Hematopoietic multipotent progenitor cell treated with erythropoietin and hydrocortisone succinate and interleukin-3 and kit ligand, for 8 days (in vitro differentiated cells): ENCODE results near the gene DYRK1A.
A peak's percentile ranks its signal among the peaks of the same experiment; 100 is the strongest.

ENCODE experiments used
- DNase-seq: peaks from one replicate; pipeline ENCODE4 v3.0.0-alpha.2; 2015

The DYRK1A gene

DNA sequence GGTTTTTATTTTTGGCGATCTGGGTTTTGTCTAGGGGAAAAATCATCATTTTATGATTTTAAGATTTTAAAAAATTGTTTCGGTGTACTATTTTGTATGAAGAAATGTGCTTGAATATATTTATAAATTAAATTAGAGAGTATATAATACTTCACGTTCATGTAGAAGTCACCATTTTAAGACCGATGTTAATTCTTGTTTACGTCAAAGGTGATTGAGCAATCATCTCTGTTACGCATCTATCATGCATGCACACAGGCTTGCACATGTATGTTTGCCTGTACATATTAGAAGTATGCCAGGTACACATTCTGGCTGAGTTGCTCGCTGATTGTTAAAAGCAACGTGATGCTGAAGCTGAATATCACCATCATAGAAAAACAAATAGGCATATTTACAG, 54.7 kb downstream of the DYRK1A start:
- DNase-seq, result no peak

GRCh38 chr21:37422382-37422781, 55.8 kb downstream of the DYRK1A start:
- no peak for DNase-seq

DNA sequence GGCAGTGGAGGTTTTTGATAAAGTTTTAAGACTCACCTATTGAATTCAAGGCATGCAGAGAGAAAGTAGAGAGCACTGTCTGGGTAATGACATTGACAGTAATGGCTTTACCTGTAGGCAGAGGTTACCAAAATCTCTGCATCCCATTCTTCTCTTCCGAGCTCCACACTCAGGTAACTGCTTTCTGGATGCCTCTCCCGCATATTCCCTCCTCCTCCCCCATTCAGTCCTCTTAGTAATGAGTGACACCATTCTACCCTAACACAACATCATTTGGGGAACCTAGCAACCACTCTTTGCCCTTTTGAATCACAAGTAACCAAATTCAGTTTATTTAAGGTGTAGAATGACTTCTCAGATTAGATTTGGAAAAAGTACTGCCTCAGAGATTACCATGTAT, 56.5 kb downstream of the DYRK1A start:
- no peak for DNase-seq

- no peak for DNase-seq
Measured at GRCh38 chr21:37424396-37424795, 57.8 kb downstream of the DYRK1A start.

GRCh38 chr21:37425001-37425400, 58.4 kb downstream of the DYRK1A start:
- no peak for DNase-seq

GRCh38 chr21:37425684-37426083, 59.1 kb downstream of the DYRK1A start:
- peak; percentile 56 for DNase-seq

GRCh38 chr21:37427221-37427620, 60.6 kb downstream of the DYRK1A start:
- DNase-seq, result no peak

- no peak for DNase-seq
Measured at GRCh38 chr21:37429356-37429755, 62.8 kb downstream of the DYRK1A start.

DNA sequence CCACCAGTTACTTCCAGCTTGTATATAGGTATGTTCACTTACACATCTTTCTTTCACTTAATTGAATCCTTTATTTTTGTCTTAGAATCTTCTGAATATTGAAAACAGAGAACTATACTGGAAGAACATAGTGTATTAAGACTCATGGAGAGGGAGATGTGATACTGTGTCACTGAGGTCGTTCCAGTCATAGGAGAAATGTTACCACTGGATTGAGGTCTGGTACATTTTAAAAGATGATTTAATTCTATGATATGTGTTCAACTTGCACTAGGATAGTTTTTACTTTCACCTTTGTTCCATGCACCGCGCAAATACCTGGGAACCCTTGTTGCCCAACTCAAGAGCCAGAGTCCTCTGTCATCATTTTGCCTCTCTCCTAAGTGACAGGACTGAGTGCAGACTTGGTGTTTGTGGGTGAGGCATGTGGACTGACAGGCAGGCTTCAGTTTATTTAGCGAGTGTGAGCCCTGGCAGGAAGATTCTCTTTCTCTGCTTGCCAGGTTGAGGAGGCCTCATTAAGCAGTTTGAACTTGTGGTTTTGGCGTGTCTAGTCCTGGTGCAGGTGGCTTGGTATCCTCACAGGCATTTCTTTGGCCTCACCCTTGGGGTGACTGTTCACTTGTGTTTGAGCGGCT, 63.7 kb downstream of the DYRK1A start:
- no peak for DNase-seq

DNA sequence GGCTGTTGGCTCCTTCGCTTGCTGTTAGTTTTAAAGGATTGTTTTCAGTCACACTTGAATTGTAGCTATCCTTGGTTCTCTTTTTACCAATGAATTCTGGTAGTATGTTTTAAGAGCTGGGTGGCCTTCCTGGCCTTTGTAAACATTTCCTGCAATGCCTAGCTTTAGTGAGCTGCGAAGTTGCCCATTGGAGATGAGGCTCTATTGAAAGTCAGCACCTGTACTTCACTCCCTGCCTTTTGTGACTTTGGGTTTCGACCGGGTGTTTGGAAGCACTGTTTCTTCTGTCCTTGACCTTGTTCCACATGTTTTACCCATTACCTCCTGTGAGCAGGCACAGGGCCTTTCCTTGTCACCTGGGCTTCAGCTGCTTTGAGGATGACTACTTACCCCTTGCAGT, 64.7 kb downstream of the DYRK1A start:
- DNase-seq, result no peak

- no peak for DNase-seq
Measured at GRCh38 chr21:37432710-37433455, 66.3 kb downstream of the DYRK1A start.

GRCh38 chr21:37433456-37433840, 66.9 kb downstream of the DYRK1A start:
- no peak for DNase-seq

- DNase-seq, result peak; percentile 97
Measured at GRCh38 chr21:37435120-37435519, 68.5 kb downstream of the DYRK1A start.

DNA sequence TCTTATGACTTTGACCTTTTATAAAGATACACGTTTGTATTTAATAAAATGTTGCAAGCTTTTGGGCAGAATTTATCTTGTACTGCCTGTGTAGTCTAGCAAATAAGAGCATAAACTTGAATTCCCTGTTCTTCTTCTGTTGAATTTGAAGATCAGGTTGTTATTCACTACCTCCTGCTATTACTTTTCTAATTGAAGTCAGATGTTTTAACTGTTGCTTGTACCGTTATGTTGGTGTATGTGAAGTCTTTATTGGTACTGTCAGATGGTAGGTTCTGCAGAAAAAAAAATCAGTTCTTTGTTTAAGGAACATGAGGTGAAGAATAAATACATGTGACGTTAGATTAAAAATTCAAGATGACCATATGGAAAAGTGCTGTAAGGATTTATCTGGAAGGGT, 69.1 kb downstream of the DYRK1A start:
- no peak for DNase-seq

- no peak for DNase-seq
Measured at GRCh38 chr21:37436174-37436573, 69.6 kb downstream of the DYRK1A start.

DNA sequence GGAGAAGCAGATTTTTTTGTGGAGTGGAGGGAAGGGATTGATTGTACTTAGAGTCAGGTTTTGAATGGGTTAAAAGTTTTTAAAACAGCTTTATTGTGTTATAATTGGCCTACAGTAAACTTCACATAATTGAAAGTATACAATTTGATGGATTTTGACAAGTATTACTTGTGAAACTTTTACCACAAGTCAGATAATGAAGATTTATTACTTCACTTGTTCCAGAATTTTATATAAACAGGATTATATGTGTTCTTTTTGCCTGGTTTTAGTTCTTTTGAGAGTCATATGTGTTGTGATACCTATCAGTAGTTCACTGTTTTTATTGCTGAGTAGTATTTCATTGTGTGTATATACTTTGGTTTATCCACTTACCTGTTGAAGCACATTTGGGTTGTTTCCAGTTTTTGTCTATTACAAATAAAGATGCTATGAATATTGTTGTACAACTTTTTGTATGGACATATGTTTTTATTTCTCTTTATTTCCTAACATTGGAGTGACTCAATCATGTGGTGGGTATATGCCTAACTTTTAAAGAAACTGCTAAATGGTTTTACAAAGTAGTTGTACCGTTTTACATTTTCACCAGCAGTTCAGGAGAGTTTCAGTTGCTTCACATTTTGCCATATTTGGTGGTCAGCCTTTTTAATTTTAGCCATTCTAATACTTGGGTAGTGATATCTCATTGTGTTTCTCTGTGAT, 71.0 kb downstream of the DYRK1A start:
- DNase-seq, result no peak

DNA sequence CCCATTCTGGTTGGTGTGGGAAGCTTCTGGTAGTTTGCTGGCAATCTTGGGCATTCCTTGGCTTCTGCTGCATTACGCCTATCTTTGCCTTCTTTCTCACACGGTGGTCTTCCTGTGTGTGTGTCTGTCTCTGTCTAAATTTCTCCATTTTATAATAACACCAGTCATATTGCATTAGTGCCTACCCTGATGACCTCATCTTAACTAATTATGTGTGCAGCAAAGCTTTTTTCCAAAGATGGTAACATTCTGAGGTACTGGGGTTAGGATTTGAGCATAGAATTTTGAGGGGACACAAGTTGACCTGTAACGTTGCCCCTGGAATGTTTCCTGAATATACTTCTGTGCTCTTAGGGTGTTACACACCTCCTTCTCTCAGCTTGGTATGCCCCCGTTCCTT, 77.1 kb downstream of the DYRK1A start:
- no peak for DNase-seq

GRCh38 chr21:37445228-37445627, 78.7 kb downstream of the DYRK1A start:
- DNase-seq, result no peak

DNA sequence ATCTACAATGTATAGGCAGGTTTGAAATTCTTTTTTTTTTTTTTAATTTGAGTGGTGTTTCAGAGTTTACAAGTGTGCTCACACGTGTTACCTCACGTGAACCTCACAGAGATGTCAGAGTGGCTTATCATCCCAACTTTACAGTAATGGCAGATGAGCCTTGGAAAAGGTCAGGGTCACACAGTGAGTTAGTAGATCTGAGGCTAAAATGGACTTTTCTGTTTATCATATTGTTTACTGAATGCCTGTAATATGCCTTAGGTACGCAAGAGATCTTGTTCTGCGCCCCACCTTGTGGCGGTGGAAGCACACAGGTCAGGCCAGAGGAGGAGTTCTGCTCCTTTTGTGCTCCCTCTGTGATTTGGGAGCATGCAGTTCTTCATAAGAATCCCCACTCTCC, 80.0 kb downstream of the DYRK1A start:
- no peak for DNase-seq

GRCh38 chr21:37447288-37447936, 80.8 kb downstream of the DYRK1A start:
- no peak for DNase-seq

GRCh38 chr21:37449302-37449937, 82.8 kb downstream of the DYRK1A start:
- no peak for DNase-seq

GRCh38 chr21:37450445-37450941, 83.9 kb downstream of the DYRK1A start:
- peak; percentile 83 for DNase-seq

DNA sequence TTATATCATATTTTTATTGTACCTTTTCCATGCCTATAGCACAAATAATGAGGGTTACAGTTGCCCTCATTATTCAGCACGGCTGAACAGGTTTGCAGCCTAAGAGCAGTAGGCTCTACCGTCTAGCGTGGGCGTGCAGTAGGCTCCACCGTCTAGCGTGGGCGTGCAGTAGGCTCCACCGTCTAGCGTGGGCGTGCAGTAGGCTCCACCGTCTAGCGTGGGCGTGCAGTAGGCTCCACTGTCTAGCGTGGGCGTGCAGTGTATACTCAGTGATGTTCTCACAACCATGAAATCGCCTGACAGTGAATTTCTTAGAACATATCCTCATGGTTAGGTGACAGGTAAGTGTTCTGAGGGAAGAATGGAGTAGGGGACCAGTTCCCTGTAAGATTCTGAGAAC, 84.9 kb downstream of the DYRK1A start:
- no peak for DNase-seq
